NCI-H1048 (cell line): Measurements from ENCODE around the gene OR2V2.

Source experiments
- DNase-seq: peaks from one replicate; lab custom pipeline; 2025; lab: John Stamatoyannopoulos, UW

OR2V2 gene

DNA sequence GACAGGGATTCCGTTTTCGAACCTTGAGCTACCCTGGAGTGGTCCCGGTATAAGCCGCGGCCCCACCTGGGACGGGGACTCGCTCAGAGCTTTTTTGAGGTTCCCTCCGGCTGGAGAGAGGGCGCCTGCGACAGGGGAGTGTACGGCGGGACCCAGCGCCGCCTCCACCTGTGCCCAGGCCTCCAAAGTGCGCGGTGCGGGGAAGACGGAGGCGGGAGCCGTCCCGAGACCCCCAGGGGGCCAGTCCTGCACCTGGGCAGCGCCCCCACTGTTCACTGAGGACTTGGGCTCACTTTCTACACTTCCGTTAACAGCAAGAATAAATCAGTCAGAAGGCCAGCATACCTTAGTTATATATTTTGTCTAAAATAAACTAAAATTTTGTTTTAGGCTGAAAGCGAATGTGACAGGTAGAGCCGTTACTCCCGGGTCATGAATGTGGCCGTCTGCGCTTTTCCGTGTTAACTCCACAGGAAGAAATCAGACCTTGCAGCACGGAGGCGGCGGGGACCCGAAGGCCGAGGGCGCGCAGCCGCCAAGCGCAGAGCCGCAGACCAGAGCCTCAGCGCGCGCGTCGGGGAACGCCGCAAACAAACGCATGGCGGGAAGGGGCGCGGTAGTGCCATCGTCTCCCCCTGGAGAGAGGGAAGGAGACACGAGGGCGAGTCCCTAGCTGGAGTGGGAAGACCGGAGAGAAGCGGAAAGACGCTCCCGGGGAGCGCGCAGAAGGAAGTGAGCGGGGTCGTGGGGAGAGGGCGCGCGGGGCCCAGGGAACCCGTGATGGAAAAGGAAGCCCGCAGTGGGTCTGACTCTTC lies 43.5 kb downstream of the OR2V2 start:
- no peak for DNase-seq

DNA sequence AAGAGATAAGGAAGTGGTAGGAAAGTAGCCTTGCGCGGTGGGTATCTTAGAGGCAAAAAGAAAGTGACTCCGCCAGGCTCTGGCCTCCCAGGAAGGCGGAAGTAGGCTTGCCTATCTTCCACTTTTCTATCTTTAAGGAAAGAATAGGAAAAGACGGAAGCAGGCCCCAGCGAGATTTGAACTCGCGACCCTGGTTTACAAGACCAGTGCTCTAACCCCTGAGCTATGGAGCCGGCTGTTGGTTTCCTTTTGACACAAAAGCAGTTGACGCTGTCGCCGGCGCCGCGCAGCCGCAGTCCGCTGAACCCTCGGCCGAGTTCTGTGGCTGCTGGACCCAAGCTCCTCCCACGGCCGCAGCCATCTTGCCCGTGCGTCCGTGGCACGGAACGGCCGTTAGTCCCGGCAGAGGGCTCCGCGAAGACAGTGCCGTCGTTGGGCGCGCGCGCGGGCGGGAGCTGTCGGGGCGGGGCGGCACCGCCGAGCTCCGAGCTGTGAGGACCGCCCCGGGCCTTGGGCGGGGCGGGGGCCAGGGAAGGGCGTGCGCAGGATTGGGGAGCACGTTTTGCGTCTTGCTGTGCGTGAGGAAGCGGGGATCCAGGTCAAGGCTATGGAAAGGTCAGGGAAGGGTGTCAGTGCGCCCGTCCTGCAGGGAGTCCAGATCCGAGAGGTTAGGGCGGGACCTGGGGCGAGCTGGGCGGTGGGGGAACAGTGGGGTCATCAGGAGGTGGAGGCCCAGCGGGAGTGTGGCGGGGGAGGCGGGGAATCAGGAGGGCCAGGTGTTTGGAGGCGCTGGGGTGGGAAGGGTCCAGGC lies 44.3 kb downstream of the OR2V2 start:
- DNase-seq = no peak

DNA sequence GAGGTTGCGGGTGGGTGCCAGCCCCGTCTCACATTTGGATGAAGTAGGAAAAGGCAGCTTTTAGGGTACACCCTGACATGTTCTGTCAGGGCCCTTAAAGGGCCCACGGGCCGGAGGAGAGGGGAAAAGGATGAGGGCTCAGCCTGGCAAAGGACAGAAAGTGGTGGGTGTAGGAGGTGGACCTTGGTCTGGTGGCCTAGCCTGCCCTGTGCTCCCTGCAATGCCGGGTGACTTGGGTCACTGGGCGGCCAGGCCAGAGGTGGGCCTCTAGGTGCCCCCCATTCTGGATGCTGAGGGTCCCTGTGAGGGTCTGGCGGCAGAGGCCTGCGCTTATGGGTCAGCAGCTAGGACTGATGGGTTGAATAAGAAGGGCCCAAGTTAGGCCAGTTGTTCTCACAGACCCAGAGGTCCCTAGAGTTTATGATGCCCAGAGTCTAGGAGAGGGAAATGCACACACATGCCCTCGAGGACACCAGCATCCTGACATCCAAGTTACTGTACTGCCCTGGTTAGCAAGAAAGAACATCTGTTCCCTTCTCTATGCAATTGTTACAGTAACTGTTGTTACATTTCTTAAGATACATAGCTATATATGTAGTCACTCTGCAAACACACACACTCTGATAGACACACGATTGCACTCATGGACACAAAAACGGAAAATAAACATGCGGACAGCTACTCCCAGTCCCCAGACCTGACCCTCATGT lies 45.1 kb downstream of the OR2V2 start:
- DNase-seq = no peak

DNA sequence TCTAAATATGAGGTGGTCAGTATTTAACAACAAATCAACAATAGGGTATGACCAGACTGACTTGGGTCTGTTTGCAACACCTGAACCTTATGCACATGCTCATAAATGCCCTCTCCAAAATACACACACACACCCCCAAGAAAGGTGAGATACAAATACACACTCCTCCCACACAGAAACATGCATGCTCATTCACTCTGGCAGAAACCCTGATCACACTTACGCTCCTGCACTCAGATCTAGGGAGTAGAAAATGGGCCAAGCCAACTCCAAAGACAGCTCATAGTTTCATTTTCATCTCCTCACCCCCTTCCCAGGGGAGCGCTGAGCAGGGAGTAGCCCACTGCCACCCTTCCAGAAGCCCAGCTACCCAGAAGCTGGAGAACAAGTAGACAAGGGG lies 46.3 kb downstream of the OR2V2 start:
- DNase-seq = no peak

DNA sequence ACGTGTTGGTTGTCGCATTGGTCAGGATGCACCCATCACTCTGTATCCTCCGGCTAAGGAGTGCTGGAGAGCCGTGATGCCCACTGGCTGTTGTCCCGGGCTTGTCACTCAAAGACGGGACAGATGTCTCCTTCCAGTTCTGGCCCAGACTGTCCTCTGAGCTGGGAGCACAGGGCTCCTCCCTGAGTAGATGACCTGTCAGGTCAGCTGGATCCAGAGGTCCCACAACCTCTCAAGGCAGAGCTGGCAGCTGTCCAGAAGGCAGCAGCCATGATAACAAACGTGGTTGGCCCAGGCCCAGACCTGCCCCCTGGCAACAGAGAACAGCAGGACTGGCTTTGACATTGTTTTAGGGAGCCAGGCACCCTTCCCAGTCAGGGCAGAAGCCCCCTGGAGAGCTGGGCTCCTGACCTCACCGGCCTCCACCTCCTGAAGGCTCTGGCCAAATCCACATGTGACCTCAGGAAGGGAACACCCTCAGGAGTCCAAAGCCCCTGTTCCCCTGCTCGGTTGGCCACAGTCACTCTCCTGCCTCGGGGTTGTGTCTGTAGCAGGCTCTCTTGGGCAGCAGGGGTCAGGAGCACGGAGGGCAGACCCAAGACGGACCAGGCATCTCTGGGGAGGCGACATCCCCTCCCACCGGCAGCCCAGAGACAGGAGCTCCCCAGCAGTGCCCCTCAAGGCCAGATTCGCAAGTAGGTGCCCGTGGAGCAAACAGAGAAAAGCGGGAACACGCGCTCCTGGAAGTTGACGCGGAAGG lies 47.3 kb downstream of the OR2V2 start:
- no peak for DNase-seq

DNA sequence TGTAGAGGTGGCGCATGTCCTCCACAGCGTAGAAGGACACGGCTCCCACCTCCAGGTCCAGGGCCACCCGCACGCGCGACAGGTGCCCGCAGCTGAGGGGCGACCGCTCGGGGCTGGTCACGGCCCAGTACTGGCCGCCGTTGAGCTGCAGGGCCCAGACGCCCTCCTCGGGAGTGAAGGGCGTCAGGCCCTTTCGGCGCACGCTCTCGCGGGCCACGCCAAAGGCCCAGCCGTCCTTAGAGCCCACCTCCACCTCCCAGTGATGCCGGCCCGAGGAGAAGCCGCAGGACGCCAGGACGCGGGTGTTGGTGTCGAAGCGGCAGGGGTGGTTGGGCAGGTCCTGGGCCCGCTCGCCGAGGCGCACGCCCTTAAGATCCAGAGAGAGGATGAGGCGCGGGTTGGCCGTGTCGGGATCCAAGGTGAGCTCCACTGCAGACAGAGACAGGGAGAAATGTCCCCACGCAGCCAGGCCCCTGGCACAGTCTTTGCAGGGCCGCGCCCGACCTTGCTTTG lies 47.9 kb downstream of the OR2V2 start:
- DNase-seq = no peak

DNA sequence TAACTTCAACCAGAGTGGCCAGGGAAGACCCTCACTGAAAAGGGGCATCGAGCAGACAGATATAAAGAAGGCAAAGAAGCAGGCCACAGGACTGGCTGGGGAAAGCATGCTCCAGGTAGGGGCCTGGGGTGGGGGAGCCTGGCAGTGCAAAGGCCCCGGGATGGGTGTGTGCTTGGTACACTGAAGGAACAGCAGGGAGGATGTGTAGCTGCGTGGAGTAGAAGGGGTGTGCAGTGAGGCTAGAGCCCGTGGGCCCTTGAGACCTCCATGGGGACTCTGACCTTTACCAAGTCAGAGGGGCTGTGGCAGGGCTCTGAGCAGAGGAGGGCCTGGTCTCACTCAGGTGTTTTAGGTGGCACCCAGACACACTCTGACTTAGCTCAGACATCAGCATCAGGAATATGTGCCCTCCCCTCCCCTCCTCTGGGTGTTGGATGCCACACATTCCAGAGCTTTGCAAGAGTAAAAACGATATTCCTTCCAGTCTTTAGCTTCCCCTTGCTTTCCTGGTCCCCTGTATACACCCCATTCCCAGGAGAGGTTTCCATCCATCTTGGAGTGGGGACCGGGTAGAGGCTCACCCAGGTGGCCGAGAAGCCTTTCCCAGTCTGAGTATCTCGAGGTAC lies 50.1 kb downstream of the OR2V2 start:
- DNase-seq = no peak

DNA sequence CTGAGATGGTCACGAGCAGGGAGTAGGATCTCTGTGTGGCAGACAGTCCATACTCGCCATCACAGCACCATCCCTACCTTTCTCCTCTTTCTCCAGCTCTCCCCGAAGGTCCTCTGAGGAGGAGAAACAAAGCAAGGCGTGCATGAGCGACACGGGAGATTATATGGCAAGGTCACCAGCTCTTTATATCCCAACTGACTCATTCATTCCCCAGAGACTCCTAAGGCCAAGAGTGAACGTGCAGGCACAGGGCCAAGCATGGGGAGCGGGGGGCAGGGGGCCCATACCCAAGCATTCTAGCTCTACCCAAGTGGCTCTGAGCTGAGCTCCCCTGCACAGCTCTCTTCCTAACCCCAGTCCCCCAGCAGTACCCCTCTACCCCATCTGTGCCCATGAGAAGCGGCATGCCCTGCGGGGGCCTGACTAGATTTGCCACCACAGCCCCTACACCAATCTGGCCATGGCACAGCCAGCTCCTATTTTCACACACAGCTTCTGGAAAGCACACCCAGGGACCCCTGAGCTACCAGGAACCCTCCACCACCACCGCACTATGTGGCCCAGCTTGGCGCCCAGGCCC lies 50.8 kb downstream of the OR2V2 start:
- DNase-seq = no peak

DNA sequence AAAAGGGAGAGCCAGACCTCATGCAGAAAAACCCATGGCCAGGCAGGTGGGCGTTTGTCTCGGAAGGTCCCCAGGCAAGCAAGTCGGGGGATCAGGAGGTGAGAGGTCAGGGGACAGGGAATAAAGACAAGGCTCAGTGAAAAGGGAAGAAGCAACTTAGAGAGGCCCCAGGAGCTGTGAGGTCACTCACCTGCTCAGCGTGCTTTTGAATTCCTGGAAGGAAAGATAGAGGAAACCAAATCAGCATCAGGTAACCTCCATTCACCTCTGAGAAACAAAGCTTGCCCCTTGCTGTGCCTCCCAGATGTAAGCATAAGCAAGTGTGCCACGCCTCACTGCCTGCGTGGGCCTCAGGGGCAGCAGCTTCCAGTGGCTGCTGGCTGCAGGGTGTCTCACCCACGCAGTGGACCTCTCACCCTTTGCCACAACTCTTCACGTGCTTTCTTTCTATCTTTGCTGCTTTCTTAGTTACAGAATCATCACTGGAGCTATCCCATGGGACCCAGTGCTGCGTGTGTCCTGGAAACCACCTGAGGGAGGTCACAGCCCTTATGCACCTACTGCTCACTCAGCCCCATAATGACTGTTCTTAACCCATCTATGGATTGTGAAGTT lies 51.6 kb downstream of the OR2V2 start:
- DNase-seq = no peak

DNA sequence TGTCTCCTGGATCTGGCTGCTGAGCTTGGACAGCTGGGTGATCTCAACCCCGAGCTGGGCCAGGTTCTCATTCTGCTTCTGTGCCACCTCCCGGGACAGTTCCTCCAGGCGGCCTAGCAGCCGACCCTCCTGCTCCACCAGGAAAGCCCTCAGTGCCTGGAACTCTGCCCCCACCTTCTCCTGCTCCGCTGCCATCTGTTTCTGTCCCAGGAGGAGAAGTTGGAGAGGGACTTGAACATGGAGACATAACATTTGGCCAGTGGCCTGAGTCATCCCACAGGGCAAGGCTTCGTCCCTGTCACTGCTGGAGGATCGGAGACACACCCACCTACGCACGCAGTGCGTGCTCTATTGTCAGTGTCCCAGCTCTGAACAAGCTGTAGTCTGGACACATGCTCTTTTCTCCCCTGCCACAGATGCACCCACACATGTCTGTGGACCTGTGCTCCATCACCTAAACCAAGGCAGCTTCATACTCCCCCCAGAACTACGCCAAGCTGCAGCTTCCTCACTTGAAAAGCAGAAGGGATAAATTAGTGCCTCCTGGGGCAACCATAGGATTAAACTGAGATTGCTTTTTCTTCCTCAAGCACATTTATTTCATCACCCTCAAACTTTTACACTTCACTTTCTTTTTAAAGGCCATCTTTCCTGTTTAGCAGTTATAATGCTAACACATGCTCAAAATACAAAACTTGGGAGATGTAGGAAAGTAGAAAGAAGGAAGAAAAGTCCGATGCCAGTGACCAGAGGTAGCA lies 52.7 kb downstream of the OR2V2 start:
- no peak for DNase-seq

DNA sequence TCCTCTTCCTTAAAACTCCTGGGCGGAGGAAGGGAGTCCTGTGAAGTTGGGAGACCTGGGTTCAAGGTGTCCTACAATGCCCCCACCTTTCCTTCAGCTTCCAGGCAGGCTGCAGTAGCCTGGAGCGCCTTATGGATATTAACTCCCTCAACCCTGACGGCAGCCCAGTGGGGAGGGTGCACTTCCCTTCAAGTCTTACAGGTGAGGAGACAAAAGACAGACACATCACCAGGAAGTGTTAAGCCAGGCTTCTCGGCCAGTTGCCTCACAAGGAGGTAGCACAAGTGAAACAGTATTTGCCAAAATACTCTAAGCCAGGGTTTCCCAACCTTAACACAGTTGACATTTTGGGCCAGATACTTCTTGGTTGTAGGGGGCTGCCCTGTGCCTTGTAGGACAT lies 53.4 kb downstream of the OR2V2 start:
- no peak for DNase-seq

DNA sequence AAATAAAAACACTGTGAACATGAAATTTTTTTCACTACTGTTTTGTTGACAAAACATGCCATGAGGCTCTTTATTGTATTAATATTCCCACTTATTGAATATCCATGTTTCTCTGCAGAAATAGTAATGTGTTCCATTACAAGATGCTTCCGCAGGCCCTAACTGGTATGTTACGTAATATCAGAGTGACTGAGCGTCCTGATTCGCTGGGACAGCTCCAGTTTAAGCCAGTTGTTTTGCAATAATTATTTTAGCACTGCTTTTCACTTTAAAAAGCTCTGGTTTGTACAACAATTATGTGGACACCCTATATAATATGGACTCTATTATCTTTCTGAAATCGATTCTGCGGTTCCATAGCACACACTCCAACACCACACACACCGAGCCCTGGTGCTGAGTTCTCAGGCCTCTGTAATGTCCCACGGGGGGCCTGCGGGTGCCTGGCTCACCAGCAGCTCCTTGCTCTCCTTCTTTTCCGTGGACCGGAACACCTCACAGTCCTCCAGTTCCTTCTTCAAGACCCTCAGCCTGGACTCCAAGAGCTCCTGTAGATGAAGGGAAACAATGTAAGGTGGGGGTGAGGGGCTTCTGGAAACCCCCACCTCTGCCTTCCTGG lies 55.8 kb downstream of the OR2V2 start:
- no peak for DNase-seq

DNA sequence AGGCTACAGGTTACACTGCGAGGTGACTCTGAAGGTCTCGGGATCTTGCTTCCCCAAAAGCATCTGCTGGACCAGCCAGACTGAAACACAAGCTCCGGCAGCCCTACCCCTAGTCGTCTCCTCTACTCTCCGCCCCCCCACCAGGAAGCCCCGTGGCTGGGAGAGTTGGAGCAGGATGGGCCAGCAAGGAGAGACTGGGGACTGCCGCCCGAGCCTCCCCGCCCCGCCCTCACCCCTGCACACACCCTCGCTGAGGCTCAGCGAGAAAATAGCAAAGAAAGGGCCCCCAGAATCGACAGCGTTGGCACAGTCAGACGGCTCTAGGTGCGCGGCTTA lies 56.4 kb downstream of the OR2V2 start:
- no peak for DNase-seq

DNA sequence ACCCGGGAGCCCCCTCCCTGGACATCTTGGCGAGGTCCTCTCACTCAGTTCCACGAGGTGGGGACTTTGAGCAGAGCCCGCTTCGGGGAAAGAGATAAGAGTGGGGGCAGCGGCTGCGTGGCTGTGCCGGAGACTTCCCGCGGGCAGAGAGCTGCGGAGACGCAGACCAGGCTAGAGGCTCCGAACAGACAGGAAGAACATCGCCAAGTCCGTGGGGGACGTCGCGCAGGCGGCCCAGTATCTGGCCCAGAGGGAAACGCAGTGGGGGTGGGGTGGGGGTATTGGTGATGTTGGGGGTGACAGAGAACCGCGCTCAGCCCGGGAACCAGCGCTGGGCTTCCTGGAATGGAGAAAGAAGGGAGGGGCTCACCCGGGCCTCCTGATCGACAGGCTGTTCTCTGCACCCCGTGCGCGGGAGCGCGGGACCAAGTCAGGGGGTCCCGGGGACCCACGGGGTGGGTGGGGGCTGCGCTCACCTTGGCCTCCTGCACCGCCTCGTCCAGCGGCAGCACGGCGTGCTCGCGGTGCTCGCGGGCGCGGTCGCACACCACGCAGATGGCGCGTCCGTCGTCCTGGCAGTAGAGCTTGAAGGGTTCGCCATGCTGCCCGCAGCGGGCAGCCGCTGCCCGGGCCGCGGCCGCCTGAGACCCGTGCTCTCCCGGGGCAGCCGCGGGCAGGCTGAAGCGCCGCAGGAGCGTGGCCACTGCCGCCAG lies 56.9 kb downstream of the OR2V2 start:
- no peak for DNase-seq

DNA sequence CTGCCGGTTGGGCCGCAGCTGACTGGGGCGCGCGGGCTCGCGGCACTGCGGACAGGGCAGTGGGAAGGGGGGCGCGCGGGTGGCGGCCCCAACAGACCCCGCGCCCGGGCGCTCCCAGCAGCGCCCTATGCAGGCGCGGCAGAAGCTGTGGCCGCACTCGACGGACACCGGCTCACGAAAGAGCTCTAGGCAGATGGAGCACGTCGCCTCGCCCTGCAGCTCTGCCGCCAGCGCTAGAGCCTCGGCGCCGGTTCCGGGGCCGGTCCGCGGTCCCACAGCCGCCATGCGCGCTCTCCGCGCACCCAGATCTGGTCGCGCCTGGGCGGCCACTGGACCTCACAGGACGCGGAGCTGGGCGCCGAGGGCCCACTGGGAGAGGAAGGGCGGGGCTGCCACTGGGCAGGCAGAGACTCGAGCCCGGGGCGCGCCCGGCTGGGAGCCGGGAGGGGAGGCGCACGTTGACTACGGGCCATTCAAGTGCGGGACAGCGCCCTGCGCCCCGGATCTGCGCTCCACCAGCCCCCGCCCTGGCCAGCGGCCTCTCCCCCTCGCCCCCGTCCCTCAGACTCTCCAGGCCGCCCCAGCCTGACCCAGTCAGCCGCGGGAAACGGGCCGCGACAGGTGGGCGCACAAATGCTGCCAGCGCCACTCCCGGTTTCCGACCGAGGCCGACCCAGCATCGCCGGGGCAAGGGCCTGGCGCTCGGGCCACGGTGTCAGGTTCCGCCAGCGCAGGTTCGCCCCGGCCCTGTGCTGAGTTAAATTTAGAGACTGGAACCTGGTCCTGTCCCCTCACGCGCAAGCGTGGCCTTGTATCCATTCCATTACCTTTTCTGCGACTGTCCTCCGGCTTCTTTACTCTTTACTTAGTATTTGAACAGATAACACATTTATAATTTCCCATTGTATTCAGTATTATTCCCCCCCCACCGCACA lies 57.7 kb downstream of the OR2V2 start, which contains the start of gene TRIM7:
Gene TRIM7, minus strand, starts transcription at position 371 of the 935 bp plus-strand sequence. Its CDS starts 86 bp downstream, at position 285.
- no peak for DNase-seq

DNA sequence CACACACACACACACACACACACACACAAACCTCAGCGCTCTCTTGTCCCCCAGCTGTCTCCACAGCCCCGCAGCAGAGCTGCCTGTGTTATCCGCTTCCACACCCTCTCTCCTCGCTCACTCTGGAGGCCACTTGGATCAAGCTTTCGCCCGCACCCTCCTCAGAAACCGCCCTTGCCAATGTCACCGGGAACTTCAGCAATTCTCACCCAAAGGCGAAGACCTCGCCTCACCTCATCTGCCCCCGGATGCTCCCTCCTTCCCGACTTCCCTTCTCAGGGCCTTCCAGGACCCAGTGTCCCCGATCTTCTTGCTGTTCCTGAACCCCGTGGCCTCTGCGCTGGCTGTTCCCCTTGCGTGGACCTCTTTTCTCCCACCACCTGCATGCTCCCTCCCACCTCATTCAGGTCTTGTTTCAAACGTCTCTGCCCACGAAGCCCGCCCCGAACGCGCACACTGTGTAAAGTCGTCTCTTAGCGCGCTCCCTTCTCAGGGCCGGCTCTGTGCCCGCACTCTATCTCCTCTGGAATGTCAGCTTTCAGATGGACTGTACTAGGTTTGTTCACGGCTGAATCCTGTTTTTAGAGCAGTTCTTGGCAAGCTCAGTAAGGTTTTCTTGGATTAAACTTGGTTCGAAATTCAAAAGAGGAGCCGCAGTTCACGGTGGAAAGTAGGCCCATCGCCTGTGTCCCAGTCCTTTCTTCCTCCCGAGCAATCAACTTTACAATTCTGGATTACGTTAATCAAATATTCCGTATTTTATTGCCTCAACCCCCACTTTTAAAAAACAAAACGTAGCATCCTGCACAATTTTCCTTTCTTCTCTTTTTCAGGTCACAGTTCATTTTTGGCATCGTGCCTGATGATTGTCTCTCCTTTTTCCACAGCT lies 58.6 kb downstream of the OR2V2 start:
- DNase-seq = no peak
